Upper lobe of right lung (tissue), 1 donor: ENCODE measurements around the gene SIK2. TPM values are rescaled to one million over a fixed set of nuclear protein-coding genes. Genes with fewer than 3 reads are reported as not detected.
A peak's percentile ranks its signal among the peaks of the same experiment; 100 is the strongest.

Experiments
- ATAC-seq: fragments of 200-7000 bp; cut with Tn5 transposase; one replicate; pipeline ENCODE4 v1.9.1; 2020; ENCODE audit warnings: mild to moderate bottlenecking, moderate library complexity
- DNase-seq: peaks from one replicate; pipeline ENCODE4 v3.0.0-alpha.2; 2020
- H3K27ac ChIP-seq: fragments of 200-600 bp; one replicate; pipeline ENCODE4 v1.8.0; 2022
- H3K27me3 ChIP-seq: fragments of 200-600 bp; one replicate; pipeline ENCODE4 v1.8.0; 2022; ENCODE audit warnings: mild to moderate bottlenecking
- H3K36me3 ChIP-seq: fragments of 200-600 bp; one replicate; pipeline ENCODE4 v1.8.0; 2022
- H3K4me1 ChIP-seq: fragments of 200-600 bp; one replicate; pipeline ENCODE4 v1.8.0; 2022
- H3K4me3 ChIP-seq: fragments of 200-600 bp; one replicate; pipeline ENCODE4 v1.8.0; 2022; ENCODE audit warnings: mild to moderate bottlenecking
- H3K9me3 ChIP-seq: fragments of 200-600 bp; one replicate; pipeline ENCODE4 v1.8.0; 2022
- intact Hi-C: fragments of 100-400 bp; cut with DNase I; formaldehyde crosslinking; loops from one replicate; pipeline ENCODE4 v1.11.0; 2022
- total RNA-seq: library from RNA; stranded (reverse); fragmentation: NEBNext Ultra II Directional; extraction: Animal tissue kit (Norgen Biotek cat#: 25700); gene quantifications from one replicate; pipeline ENCODE4 v1.2.1, GENCODE V29; 2021
- TF ChIP-seq, protein P1 (sequence below): fragments of 200-600 bp; IDR thresholded peaks from one replicate; pipeline ENCODE4 v1.8.0; 2022; ENCODE audit warnings: antibody characterized with exemption
- donor health status: DM: no; HTN: yes; CAD: no; lungs with severe emphysema.

The SIK2 gene
- total RNA-seq, 1 donor from 2014 or later, result 32.6 TPM

DNA sequence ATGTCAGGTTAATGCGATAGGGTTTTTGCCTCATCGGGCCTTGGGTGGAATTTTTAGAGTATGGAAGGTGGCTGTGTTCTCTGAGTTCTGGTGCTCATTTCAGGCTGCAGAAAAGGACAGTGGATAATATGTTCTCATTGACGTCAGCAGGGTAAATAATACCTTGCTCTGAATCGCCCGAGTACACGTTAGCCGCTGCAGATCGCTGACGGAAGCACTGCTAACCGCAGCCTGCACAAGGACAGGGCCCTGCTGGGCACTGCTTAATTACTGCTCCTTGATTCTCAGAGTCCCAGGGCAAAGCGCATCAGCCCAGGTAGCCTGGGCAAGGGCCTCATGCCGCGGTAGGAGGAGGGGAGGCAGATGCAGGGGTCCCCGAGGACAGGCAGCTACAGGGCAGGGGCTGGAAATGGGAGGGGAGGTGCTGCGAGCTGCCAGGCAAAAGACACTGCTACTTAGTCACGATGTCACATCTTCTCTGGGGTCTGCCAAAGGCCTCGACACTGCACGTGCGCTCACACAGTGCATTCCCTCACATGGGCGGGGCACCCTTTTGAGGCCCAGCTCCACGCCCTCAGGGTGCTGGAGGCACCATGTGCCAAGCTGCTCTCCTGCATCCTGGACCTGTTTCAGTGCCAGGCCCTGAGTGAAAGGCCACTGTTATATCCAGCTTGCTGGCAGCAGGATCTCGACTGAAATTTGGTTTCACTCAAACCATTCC lies 128.8 kb downstream of the SIK2 start:
- peaks cover 12% of the 10 kb centered on the region for H3K36me3 ChIP-seq
- H3K4me1 ChIP-seq, result peaks cover 53% of the 10 kb centered on the region
- ATAC-seq (peak; percentile 45), DNase-seq (no peak)
- H3K4me3 ChIP-seq, result no peak overlapping the region
- H3K27ac ChIP-seq, result no peak overlapping the region
- TF ChIP-seq, protein P1, sequence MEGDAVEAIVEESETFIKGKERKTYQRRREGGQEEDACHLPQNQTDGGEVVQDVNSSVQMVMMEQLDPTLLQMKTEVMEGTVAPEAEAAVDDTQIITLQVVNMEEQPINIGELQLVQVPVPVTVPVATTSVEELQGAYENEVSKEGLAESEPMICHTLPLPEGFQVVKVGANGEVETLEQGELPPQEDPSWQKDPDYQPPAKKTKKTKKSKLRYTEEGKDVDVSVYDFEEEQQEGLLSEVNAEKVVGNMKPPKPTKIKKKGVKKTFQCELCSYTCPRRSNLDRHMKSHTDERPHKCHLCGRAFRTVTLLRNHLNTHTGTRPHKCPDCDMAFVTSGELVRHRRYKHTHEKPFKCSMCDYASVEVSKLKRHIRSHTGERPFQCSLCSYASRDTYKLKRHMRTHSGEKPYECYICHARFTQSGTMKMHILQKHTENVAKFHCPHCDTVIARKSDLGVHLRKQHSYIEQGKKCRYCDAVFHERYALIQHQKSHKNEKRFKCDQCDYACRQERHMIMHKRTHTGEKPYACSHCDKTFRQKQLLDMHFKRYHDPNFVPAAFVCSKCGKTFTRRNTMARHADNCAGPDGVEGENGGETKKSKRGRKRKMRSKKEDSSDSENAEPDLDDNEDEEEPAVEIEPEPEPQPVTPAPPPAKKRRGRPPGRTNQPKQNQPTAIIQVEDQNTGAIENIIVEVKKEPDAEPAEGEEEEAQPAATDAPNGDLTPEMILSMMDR, result no peak
- H3K27me3 ChIP-seq, result no peaks in the 10 kb centered on the region
- intact Hi-C loops, result no loop called here
- H3K9me3 ChIP-seq, result no peaks in the 10 kb centered on the region

DNA sequence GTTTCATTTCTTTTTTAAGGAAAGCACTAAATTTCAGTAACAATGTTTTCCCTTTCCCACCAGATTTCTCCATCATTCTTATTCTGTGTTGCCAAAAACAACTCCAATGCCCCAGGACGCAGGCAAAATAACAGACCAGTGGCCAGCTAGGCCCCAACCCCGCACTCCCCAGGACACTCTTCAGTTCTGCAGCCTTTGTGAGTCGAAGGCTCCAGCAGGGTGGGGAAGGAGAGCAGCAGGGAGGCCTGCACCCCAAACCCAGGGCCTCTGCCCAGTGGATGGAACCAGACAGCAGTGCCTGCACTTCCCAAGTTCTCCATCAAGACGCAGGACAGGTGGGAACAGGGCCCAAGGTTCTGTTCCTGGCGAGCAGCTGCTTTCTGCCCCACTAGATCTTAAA lies 129.6 kb downstream of the SIK2 start:
- peak overlapping the region; percentile 97 for H3K27ac ChIP-seq
- peaks cover 4% of the 10 kb centered on the region for H3K36me3 ChIP-seq
- intact Hi-C loops, result no loop called here

DNA sequence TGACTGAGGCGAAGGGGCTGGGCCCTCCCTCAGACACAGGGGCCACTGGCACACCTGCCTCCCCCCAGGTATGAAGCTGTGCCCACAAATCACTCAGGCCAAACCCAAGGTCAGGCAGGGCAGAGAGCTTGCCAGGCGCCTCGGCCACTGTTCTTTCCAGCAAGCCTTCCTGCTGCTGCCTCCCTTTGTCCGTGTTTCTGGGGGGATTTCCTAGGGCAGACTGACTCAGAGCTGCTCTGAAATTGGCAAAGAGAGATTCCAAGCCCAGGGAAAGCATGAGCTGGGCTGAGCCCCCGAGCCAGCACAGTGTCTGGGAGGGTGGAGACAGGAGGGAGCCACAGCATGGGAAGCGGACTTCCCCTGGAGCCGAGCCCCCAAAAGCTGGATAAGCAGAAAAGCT lies 130.8 kb downstream of the SIK2 start:
- intact Hi-C loops, result no loop called here
- TF ChIP-seq, protein P1, result no peak
- peak overlapping the region; percentile 97 for H3K27ac ChIP-seq
- no peak overlapping the region for H3K4me3 ChIP-seq
- peaks cover 73% of the 10 kb centered on the region for H3K4me1 ChIP-seq
- ATAC-seq, result no peak
- H3K9me3 ChIP-seq, result no peaks in the 10 kb centered on the region
- peak; percentile 61 for DNase-seq
- H3K27me3 ChIP-seq, result no peaks in the 10 kb centered on the region
- H3K36me3 ChIP-seq, result no peaks in the 10 kb centered on the region

More for the DNA sequence above, 129.6 kb downstream of the SIK2 start:
- ATAC-seq, result no peak
- H3K4me3 ChIP-seq, result no peak overlapping the region
- TF ChIP-seq, protein P1, result no peak
- no peaks in the 10 kb centered on the region for H3K27me3 ChIP-seq
- H3K4me1 ChIP-seq, result peaks cover 61% of the 10 kb centered on the region
- no peaks in the 10 kb centered on the region for H3K9me3 ChIP-seq
- DNase-seq, result no peak

DNA sequence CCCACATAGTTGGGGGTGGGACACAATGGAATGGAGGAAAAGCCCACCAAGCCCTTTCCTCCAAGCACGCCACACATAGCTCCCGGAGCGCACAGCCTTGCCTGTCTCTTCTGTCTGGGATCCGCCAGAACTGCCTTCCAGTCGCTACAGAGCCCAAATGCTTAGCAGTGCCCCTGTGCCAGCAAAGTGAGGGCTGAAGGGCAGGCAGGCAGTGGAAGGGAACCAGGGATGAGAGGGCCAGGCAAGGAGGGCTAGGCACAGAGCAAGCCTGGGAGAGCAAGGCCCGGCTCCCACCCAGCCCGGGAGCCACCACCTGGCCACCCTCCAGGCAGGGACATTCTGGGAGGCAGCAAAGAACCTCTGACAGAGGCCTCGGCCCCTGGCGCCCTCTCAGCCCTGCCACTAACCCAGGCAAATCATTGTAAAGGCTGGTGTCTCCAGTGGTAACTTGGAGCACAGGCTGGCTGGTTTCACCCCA lies 131.4 kb downstream of the SIK2 start:
- peak; percentile 60 for DNase-seq
- no peaks in the 10 kb centered on the region for H3K36me3 ChIP-seq
- no peak overlapping the region for H3K4me3 ChIP-seq
- no peak for ATAC-seq
- peaks cover 74% of the 10 kb centered on the region for H3K4me1 ChIP-seq
- peak overlapping the region; percentile 97 for H3K27ac ChIP-seq
- intact Hi-C loops, result no loop called here
- TF ChIP-seq, protein P1, result no peak
- no peaks in the 10 kb centered on the region for H3K9me3 ChIP-seq
- no peaks in the 10 kb centered on the region for H3K27me3 ChIP-seq

DNA sequence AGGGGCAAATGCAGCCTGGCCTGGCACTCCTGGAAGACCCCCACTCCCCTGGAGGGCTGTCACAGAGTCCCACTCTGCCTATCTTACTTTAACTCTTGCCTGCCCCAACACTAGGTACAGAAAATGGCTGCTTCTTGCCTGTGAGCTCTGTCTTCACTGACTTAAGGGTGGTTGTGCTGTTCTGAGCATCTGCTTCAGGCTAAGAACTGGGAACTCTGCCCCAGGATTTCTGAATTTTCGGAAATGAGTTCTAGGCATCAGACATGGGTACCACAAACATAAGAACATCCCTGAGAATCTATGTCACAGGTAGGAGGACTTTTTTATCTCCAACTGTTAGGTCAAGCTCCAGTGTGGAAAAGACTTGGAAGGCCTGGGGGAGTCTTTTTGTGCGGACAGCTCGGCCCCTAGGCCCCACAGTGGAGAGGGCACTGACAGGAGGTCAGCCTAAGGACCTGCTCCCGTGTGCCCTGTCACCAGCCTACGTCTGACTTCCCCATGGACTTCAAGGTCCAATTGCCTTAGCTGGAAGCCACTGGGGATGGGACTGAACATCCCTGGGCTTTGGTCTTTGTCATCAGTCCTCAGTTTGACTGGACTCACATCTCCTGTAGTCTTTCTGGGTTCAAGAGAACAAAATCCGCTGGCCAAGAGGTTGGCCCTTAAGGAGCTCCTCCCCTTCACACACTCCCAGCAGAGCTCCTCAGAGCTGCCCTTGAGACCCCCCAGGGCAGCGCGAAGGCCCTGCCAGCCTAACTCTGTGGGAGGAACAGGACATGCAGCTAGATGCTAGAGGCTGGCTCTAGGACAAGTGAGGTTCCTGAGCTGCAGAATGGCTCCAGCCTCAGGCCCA lies 132.1 kb downstream of the SIK2 start:
- H3K4me1 ChIP-seq, result peaks cover 70% of the 10 kb centered on the region

More for the DNA sequence above, 132.1 kb downstream of the SIK2 start:
- Histone ChIP-seq H3K4me3 (no peak overlapping the region), H3K36me3 (no peaks in the 10 kb centered on the region), H3K27me3 (no peaks in the 10 kb centered on the region), H3K27ac (peak overlapping the region; percentile 97), H3K9me3 (no peaks in the 10 kb centered on the region)
- DNase-seq (no peak), ATAC-seq (no peak)
- TF ChIP-seq, protein P1, result no peak
- intact Hi-C loops, result no loop called here
